ENCODE results near the gene SPANXB1. TPM values are rescaled to one million over a fixed set of nuclear protein-coding genes. Genes with fewer than 3 reads are reported as not detected.
"Not testable (repeated sequence)": the region's sequence is repeated elsewhere in the genome, so short reads cannot be mapped to it uniquely, and the experiment has no call there.

SPANXB1 gene
- total RNA-seq, 2 experiments from 2014 or later = not detected

DNA sequence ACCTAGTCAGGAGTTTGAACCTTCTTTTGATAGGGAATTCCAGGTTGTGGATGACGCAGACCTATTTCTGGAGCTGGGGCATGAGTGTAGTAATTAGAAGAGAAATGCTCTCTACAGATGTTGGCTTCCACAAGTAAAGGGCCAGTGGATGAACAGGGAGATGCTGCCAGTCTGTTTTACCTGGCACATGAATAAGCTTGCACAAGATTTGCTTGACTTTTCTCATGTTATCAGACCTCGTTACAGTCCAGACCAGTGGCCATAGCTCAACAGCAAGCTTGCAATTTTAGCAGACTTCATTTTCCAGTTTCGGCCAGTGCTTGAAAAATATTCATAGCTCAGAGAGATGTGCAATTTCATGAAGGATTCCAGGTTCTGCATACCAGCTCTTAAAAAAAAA lies 26.9 kb upstream of the SPANXB1 start:
- no peaks in the 10 kb centered on the region for H3K36me3 ChIP-seq (ENCODE audit: insufficient read depth, low read length)
- no peaks in the 10 kb centered on the region for H3K9me3 ChIP-seq (ENCODE audit: low read length)
- H2AFZ ChIP-seq (ENCODE audit: low read length) = no peak overlapping the region
- CTCF ChIA-PET (ENCODE audit: unreplicated experiment) = no interaction called here
- H3K4me1 ChIP-seq (ENCODE audit: insufficient read depth, low read length, poor library complexity, severe bottlenecking) = no peaks in the 10 kb centered on the region
- no peak overlapping the region for H3K4me3 ChIP-seq (ENCODE audit: low read depth, low read length, poor library complexity, severe bottlenecking)
- no peaks in the 10 kb centered on the region for H4K20me1 ChIP-seq (ENCODE audit: insufficient read depth, low read length)
- no peak overlapping the region for H3K4me2 ChIP-seq (ENCODE audit: low read length)
- no peaks in the 10 kb centered on the region for H3K79me2 ChIP-seq (ENCODE audit: insufficient read depth, low read depth, low read length)
- no peak for DNase-seq (ENCODE audit: low spot score)
- POLR2A ChIA-PET = no interaction called here
- intact Hi-C loops (cut with micrococcal nuclease; ENCODE audit: unreplicated experiment) = no loop called here
- no TSS peak for BruUV-seq (replicated peaks)
- no peak overlapping the region for H3K27ac ChIP-seq (ENCODE audit: low read depth, low read length, poor library complexity, severe bottlenecking)
- H3K9me2 ChIP-seq (ENCODE audit: insufficient read depth, low read length) = no peaks in the 10 kb centered on the region
- TF ChIP-seq EZH2phosphoT487 (IDR thresholded peaks at IDR 0.05; ENCODE audit: borderline replicate concordance, low read depth, low read length) = no peak
- TF ChIP-seq, protein P1, sequence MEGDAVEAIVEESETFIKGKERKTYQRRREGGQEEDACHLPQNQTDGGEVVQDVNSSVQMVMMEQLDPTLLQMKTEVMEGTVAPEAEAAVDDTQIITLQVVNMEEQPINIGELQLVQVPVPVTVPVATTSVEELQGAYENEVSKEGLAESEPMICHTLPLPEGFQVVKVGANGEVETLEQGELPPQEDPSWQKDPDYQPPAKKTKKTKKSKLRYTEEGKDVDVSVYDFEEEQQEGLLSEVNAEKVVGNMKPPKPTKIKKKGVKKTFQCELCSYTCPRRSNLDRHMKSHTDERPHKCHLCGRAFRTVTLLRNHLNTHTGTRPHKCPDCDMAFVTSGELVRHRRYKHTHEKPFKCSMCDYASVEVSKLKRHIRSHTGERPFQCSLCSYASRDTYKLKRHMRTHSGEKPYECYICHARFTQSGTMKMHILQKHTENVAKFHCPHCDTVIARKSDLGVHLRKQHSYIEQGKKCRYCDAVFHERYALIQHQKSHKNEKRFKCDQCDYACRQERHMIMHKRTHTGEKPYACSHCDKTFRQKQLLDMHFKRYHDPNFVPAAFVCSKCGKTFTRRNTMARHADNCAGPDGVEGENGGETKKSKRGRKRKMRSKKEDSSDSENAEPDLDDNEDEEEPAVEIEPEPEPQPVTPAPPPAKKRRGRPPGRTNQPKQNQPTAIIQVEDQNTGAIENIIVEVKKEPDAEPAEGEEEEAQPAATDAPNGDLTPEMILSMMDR (conservative IDR thresholded peaks at IDR 0.05; ENCODE audit: low read length) = no peak

DNA sequence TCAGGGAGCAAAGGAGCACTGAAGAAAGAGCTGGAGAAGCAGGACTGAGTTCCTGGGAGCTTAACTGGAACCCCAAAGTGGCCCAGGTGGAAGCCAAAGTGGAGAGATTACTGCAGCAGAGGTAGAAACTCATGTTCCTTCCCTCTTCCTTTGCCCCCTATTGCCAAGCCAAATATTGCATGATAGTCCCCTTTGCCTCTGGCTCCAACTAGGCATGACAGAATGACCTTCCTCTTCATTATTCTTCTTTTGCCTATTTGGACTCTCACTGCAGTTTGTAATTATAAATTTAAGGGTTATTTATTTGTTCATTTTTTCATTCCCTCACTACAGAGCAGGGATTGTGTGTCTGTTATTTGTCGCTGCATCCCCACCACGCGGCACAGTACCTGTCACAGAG lies 22.1 kb upstream of the SPANXB1 start:
- H3K36me3 ChIP-seq (ENCODE audit: insufficient read depth, low read length) = no peaks in the 10 kb centered on the region
- CTCF ChIA-PET (ENCODE audit: unreplicated experiment) = no interaction called here
- no peaks in the 10 kb centered on the region for H3K4me1 ChIP-seq (ENCODE audit: insufficient read depth, low read length, poor library complexity, severe bottlenecking)
- TF ChIP-seq, protein P1 (conservative IDR thresholded peaks at IDR 0.05; ENCODE audit: low read length) = no peak
- TF ChIP-seq EZH2phosphoT487 (IDR thresholded peaks at IDR 0.05; ENCODE audit: borderline replicate concordance, low read depth, low read length) = no peak
- no peaks in the 10 kb centered on the region for H4K20me1 ChIP-seq (ENCODE audit: insufficient read depth, low read length)
- BruUV-seq (replicated peaks) = no TSS peak
- intact Hi-C loops (cut with micrococcal nuclease; ENCODE audit: unreplicated experiment) = no loop called here
- H3K4me3 ChIP-seq (ENCODE audit: low read depth, low read length, poor library complexity, severe bottlenecking) = no peak overlapping the region
- no peak overlapping the region for H2AFZ ChIP-seq (ENCODE audit: low read length)
- H3K27ac ChIP-seq (ENCODE audit: low read depth, low read length, poor library complexity, severe bottlenecking) = no peak overlapping the region
- H3K9me2 ChIP-seq (ENCODE audit: insufficient read depth, low read length) = no peaks in the 10 kb centered on the region
- H3K9me3 ChIP-seq (ENCODE audit: low read length) = no peaks in the 10 kb centered on the region
- no peak for DNase-seq (ENCODE audit: low spot score)
- H3K79me2 ChIP-seq (ENCODE audit: insufficient read depth, low read depth, low read length) = no peaks in the 10 kb centered on the region
- H3K4me2 ChIP-seq (ENCODE audit: low read length) = no peak overlapping the region
- POLR2A ChIA-PET = no interaction called here

DNA sequence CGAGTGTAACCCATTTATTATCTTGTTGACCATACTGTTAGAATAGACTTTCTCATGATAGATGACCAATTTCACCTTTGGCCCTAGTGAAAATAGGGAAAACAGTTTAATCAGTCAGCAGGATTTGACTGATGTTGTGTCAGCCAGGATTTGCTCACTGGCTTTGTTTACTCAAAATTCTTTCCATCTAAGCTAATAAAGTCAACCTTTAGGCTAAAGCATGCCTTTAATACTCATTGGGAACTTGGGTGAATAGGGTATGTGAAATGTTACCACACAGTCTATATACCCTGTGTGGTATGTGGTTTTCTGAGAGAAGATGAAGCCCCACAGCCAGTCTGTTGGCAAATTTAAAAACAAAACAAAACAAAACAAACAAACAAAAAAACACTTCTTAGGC lies 18.7 kb upstream of the SPANXB1 start:
- H3K4me3 ChIP-seq (ENCODE audit: low read depth, low read length, poor library complexity, severe bottlenecking) = no peak overlapping the region
- intact Hi-C loops (cut with micrococcal nuclease; ENCODE audit: unreplicated experiment) = no loop called here

DNA sequence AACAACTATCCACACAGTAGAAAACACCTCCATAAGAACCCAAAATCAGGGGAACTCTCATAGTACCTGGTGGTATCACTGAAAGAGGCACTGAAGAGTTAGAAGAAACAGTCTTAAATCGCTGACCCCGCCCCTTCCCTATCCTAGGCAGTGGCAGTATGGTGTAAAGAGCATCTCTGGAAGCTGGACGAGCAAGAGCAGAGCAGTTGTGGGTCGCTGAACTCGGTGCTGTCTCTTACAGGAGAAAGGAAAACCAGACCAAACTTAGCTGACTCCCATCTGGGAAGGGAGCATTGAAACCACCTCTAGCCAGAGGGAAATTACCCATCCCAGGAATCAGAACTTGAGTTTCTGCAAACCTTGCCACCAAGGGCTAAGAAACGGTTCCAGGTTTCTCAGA lies 2.8 kb downstream of the SPANXB1 start:
- H3K9me3 ChIP-seq (ENCODE audit: low read length); H3K79me2 ChIP-seq (ENCODE audit: insufficient read depth, low read depth, low read length); CTCF ChIA-PET (ENCODE audit: unreplicated experiment); H3K4me1 ChIP-seq (ENCODE audit: insufficient read depth, low read length, poor library complexity, severe bottlenecking); BruUV-seq (replicated peaks); H2AFZ ChIP-seq (ENCODE audit: low read length); H3K4me2 ChIP-seq (ENCODE audit: low read length); POLR2A ChIA-PET; H3K36me3 ChIP-seq (ENCODE audit: insufficient read depth, low read length); H3K9me2 ChIP-seq (ENCODE audit: insufficient read depth, low read length); intact Hi-C loops (cut with micrococcal nuclease; ENCODE audit: unreplicated experiment); H4K20me1 ChIP-seq (ENCODE audit: insufficient read depth, low read length); H3K4me3 ChIP-seq (ENCODE audit: low read depth, low read length, poor library complexity, severe bottlenecking); DNase-seq (ENCODE audit: low spot score); H3K27ac ChIP-seq (ENCODE audit: low read depth, low read length, poor library complexity, severe bottlenecking): not testable (repeated sequence)

More for the DNA sequence above, 18.7 kb upstream of the SPANXB1 start:
- Histone ChIP-seq H2AFZ (ENCODE audit: low read length) (no peak overlapping the region), H3K4me2 (ENCODE audit: low read length) (no peak overlapping the region), H4K20me1 (ENCODE audit: insufficient read depth, low read length) (no peaks in the 10 kb centered on the region), H3K36me3 (ENCODE audit: insufficient read depth, low read length) (no peaks in the 10 kb centered on the region), H3K4me1 (ENCODE audit: insufficient read depth, low read length, poor library complexity, severe bottlenecking) (no peaks in the 10 kb centered on the region), H3K9me2 (ENCODE audit: insufficient read depth, low read length) (no peaks in the 10 kb centered on the region), H3K79me2 (ENCODE audit: insufficient read depth, low read depth, low read length) (no peaks in the 10 kb centered on the region), H3K9me3 (ENCODE audit: low read length) (no peaks in the 10 kb centered on the region), H3K27ac (ENCODE audit: low read depth, low read length, poor library complexity, severe bottlenecking) (no peak overlapping the region)
- DNase-seq (ENCODE audit: low spot score) = no peak
- BruUV-seq (replicated peaks) = no TSS peak
- ChIA-PET POLR2A (no interaction called here), CTCF (ENCODE audit: unreplicated experiment) (no interaction called here)
- TF ChIP-seq, protein P1 (conservative IDR thresholded peaks at IDR 0.05; ENCODE audit: low read length) = no peak
- TF ChIP-seq EZH2phosphoT487 (IDR thresholded peaks at IDR 0.05; ENCODE audit: borderline replicate concordance, low read depth, low read length) = no peak

DNA sequence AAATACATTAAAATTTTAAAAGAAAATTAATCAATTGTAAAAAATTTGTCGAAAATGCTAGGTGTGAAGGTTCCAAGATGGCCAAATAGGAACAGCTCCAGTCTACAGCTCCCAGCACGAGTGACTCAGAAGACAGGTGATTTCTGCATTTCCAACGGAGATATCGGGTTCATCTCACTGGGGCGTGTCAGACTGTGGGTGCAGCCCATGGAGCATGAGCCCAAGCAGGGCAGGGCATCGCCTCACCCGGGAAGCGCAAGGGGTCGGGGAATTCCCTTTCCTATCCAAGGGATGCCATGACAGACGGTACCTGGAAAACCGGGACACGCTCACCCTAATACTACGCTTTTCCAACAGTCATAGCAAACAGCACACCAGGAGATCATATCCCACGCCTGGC lies 41.9 kb downstream of the SPANXB1 start:
- H2AFZ ChIP-seq (ENCODE audit: low read length); H3K27ac ChIP-seq (ENCODE audit: low read depth, low read length, poor library complexity, severe bottlenecking); H3K4me2 ChIP-seq (ENCODE audit: low read length); H3K9me3 ChIP-seq (ENCODE audit: low read length); CTCF ChIA-PET (ENCODE audit: unreplicated experiment); H4K20me1 ChIP-seq (ENCODE audit: insufficient read depth, low read length); H3K9me2 ChIP-seq (ENCODE audit: insufficient read depth, low read length); H3K4me1 ChIP-seq (ENCODE audit: insufficient read depth, low read length, poor library complexity, severe bottlenecking); H3K79me2 ChIP-seq (ENCODE audit: insufficient read depth, low read depth, low read length); intact Hi-C loops (cut with micrococcal nuclease; ENCODE audit: unreplicated experiment); H3K36me3 ChIP-seq (ENCODE audit: insufficient read depth, low read length); POLR2A ChIA-PET; BruUV-seq (replicated peaks); DNase-seq (ENCODE audit: low spot score); H3K4me3 ChIP-seq (ENCODE audit: low read depth, low read length, poor library complexity, severe bottlenecking): not testable (repeated sequence)

All from OCI-LY7 (cell line).